ENCODE measurements around the gene APBA1.

The APBA1 gene

GRCh38 chr9:69516353-69517322 is 155.5 kb downstream of the APBA1 start:
- no peak for DNase-seq

GRCh38 chr9:69515810-69516209 is 156.4 kb downstream of the APBA1 start:
- DNase-seq: no peak

- peak; percentile 82 for DNase-seq
Observed at GRCh38 chr9:69513141-69513820, 158.9 kb downstream of the APBA1 start.

- no peak for DNase-seq
Observed at GRCh38 chr9:69504058-69504457, 168.1 kb downstream of the APBA1 start.

- no peak for DNase-seq
Observed at GRCh38 chr9:69502671-69503301, 169.4 kb downstream of the APBA1 start.

GRCh38 chr9:69500896-69501295 is 171.3 kb downstream of the APBA1 start:
- no peak for DNase-seq

GRCh38 chr9:69499959-69500358 is 172.2 kb downstream of the APBA1 start:
- no peak for DNase-seq

- DNase-seq: peak; percentile 86
Observed at GRCh38 chr9:69499407-69499806, 172.8 kb downstream of the APBA1 start.

- DNase-seq: peak; percentile 59
Observed at GRCh38 chr9:69498470-69498869, 173.7 kb downstream of the APBA1 start.

- no peak for DNase-seq
Observed at GRCh38 chr9:69497816-69498215, 174.4 kb downstream of the APBA1 start.

- DNase-seq: peak; percentile 75
Observed at GRCh38 chr9:69496846-69497450, 175.2 kb downstream of the APBA1 start.

GRCh38 chr9:69495296-69495695 is 176.9 kb downstream of the APBA1 start:
- peak; percentile 75 for DNase-seq

- DNase-seq: peak; percentile 47
Observed at GRCh38 chr9:69494763-69495162, 177.4 kb downstream of the APBA1 start.

GRCh38 chr9:69494208-69494607 is 178.0 kb downstream of the APBA1 start:
- DNase-seq: peak; percentile 49

GRCh38 chr9:69486498-69486897 is 185.7 kb downstream of the APBA1 start:
- no peak for DNase-seq

GRCh38 chr9:69485466-69485865 is 186.7 kb downstream of the APBA1 start:
- no peak for DNase-seq

GRCh38 chr9:69483886-69484422 is 188.2 kb downstream of the APBA1 start:
- no peak for DNase-seq

GRCh38 chr9:69476797-69477196 is 195.4 kb downstream of the APBA1 start:
- no peak for DNase-seq

GRCh38 chr9:69476016-69476415 is 196.2 kb downstream of the APBA1 start:
- DNase-seq: no peak

GRCh38 chr9:69474821-69475220 is 197.3 kb downstream of the APBA1 start:
- DNase-seq: no peak

GRCh38 chr9:69472101-69472620 is 200.0 kb downstream of the APBA1 start:
- no peak for DNase-seq

GRCh38 chr9:69471433-69471832 is 200.7 kb downstream of the APBA1 start:
- DNase-seq: no peak

All from eye (tissue), 1 donor.